ENCODE measurements around the gene INSL3. TPM values are rescaled to one million over a fixed set of nuclear protein-coding genes. Genes with fewer than 3 reads are reported as not detected.

The INSL3 gene, protein sequence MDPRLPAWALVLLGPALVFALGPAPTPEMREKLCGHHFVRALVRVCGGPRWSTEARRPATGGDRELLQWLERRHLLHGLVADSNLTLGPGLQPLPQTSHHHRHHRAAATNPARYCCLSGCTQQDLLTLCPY
- 100 to 1,000 TPM in 1 of 2 donors, 10 to 100 TPM in 1; 39.0 to 183 TPM for total RNA-seq
- 1,477 TPM for polyA plus RNA-seq (ENCODE audit: insufficient read depth, low read depth, low replicate concordance)
- long read RNA-seq, donor 1, transcript INSL3-201 (2 exons, 755 nt) = major isoform, 739 of 797 reads
- long read RNA-seq, donor 1, transcript INSL3-202 (3 exons, 899 nt) = minor isoform, 5 of 797 reads
- long read RNA-seq, donor 1, partial matches to known transcripts = 0 of 797 reads
- long read RNA-seq, donor 1, other reads (novel, unspliced or antisense) = 50 of 797 reads
- long read RNA-seq, donor 2, transcript INSL3-201 (2 exons, 755 nt) = major isoform, 366 of 532 reads
- long read RNA-seq, donor 2, transcript INSL3-202 (3 exons, 899 nt) = minor isoform, 5 of 532 reads
- long read RNA-seq, donor 2, partial matches to known transcripts = 132 of 532 reads
- long read RNA-seq, donor 2, other reads (novel, unspliced or antisense) = 26 of 532 reads

- H3K27me3 ChIP-seq = no peaks in the 10 kb centered on the region
- H3K27ac ChIP-seq = no peak within 1 kb of the TSS
- intact Hi-C loops (cut with DNase I; ENCODE audit: low total_unique reads) = no loop called here
- no peak for DNase-seq
- WGBS, 2 donors = 79% methylated on average over 34 of the region's 34 CpGs; no CpG with 5 or more reads in 1 of the 2 donors
- H3K4me1 ChIP-seq = peaks cover 16% of the 10 kb centered on the region
- H3K4me3 ChIP-seq = no peak within 1 kb of the TSS
- H3K36me3 ChIP-seq (ENCODE audit: low read depth, missing control alignments) = no peaks in the 10 kb centered on the region
- TF ChIP-seq POLR2A (IDR thresholded peaks at IDR 0.05) = no peak
- TF ChIP-seq, protein P1, sequence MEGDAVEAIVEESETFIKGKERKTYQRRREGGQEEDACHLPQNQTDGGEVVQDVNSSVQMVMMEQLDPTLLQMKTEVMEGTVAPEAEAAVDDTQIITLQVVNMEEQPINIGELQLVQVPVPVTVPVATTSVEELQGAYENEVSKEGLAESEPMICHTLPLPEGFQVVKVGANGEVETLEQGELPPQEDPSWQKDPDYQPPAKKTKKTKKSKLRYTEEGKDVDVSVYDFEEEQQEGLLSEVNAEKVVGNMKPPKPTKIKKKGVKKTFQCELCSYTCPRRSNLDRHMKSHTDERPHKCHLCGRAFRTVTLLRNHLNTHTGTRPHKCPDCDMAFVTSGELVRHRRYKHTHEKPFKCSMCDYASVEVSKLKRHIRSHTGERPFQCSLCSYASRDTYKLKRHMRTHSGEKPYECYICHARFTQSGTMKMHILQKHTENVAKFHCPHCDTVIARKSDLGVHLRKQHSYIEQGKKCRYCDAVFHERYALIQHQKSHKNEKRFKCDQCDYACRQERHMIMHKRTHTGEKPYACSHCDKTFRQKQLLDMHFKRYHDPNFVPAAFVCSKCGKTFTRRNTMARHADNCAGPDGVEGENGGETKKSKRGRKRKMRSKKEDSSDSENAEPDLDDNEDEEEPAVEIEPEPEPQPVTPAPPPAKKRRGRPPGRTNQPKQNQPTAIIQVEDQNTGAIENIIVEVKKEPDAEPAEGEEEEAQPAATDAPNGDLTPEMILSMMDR (IDR thresholded peaks at IDR 0.05) = no peak
- H3K9me3 ChIP-seq = no peaks in the 10 kb centered on the region
These were observed at the start of gene INSL3 for GRCh38 chr19:17821190-17821589. Gene INSL3 (minus strand): TSS chr19:17821519. CDS start chr19:17821506, 13 bp downstream.

- H3K9me3 ChIP-seq = no peaks in the 10 kb centered on the region
- H3K27ac ChIP-seq = no peak overlapping the region
- TF ChIP-seq, protein P1 (IDR thresholded peaks at IDR 0.05) = no peak
- TF ChIP-seq POLR2A (IDR thresholded peaks at IDR 0.05) = no peak
- intact Hi-C loops (cut with DNase I; ENCODE audit: low total_unique reads) = no loop called here
- H3K36me3 ChIP-seq (ENCODE audit: low read depth, missing control alignments) = no peaks in the 10 kb centered on the region
- no peak overlapping the region for H3K4me3 ChIP-seq
- no peaks in the 10 kb centered on the region for H3K27me3 ChIP-seq
- WGBS, 2 donors = 63 to 69% methylated on average over 9 to 11 of the region's 11 CpGs
- DNase-seq = no peak
- peaks cover 7% of the 10 kb centered on the region for H3K4me1 ChIP-seq
These were observed 47.8 kb upstream of the INSL3 start for GRCh38 chr19:17869114-17869608.

DNA sequence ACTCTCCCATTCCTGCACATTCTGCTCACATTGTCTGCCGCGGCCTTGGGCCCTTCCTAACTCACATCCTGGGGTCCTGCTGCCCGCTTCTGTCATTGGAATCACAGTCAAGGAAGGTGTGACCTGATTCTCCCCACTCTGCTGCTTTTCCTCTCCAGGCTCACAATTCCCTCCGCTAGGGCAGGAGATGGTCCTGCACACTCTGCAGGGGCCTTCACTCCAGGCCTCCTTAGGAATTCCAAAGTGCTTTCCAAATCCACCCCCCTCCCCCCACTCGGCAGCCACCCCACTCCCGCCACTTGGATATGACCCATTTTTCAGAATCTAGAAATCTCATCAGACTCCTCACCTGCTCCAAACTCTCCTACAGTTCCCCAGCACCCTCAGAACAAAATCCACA lies 47.4 kb upstream of the INSL3 start:
- no peak for TF ChIP-seq POLR2A (IDR thresholded peaks at IDR 0.05)
- TF ChIP-seq, protein P1 (IDR thresholded peaks at IDR 0.05) = no peak
- no peaks in the 10 kb centered on the region for H3K27me3 ChIP-seq

DNA sequence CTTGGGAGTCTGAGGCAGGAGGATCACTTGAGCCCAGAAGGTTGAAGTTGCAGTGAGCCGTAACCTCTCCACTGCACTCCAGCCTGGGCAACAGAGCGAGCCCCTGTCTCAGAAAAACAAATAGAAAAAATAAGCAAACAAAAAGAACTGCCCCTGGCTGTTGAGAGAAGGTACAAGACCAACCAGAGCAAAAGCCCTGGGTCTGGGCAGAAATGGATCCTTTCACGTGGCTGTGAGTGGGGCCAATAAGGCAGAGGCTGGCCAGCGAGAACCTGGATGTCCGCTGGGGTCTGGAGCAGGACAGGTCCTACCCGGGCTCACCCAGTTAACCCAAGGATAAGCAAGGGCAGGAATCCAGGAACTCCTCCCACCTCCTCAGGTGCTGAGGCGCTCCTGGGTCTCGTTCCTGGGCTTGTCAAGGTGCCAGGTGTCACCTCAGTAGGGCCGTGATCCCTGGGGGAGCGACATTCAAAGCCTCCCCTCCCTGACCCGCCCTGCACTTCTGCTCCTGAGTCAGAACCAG lies 45.7 kb upstream of the INSL3 start:
- intact Hi-C loops (cut with DNase I; ENCODE audit: low total_unique reads) = no loop called here

More for the DNA sequence above, 47.4 kb upstream of the INSL3 start:
- Histone ChIP-seq H3K27ac (no peak overlapping the region), H3K9me3 (no peaks in the 10 kb centered on the region), H3K36me3 (ENCODE audit: low read depth, missing control alignments) (no peaks in the 10 kb centered on the region), H3K4me1 (peaks cover 11% of the 10 kb centered on the region), H3K4me3 (no peak overlapping the region)
- 70 to 79% methylated on average over 6 of the region's 6 CpGs for WGBS, 2 donors
- no peak for DNase-seq
- intact Hi-C loops (cut with DNase I; ENCODE audit: low total_unique reads) = no loop called here

More for the DNA sequence above, 45.7 kb upstream of the INSL3 start:
- Histone ChIP-seq H3K4me3 (no peak overlapping the region), H3K27ac (no peak overlapping the region), H3K27me3 (no peaks in the 10 kb centered on the region), H3K36me3 (ENCODE audit: low read depth, missing control alignments) (no peaks in the 10 kb centered on the region), H3K4me1 (peaks cover 5% of the 10 kb centered on the region), H3K9me3 (no peaks in the 10 kb centered on the region)
- 88 to 96% methylated on average over 7 to 11 of the region's 11 CpGs for WGBS, 2 donors
- TF ChIP-seq, protein P1 (IDR thresholded peaks at IDR 0.05) = no peak
- no peak for TF ChIP-seq POLR2A (IDR thresholded peaks at IDR 0.05)
- no peak for DNase-seq
